Measurements from ENCODE around the gene NPY1R. TPM values are rescaled to one million over a fixed set of nuclear protein-coding genes. Genes with fewer than 3 reads are reported as not detected.

The NPY1R gene
- not detected for total RNA-seq
- polyA plus RNA-seq = not detected

GRCh38 chr4:163332526-163333406, at the start of gene NPY1R:
Gene NPY1R (minus strand): TSS chr4:163332596. CDS start chr4:163326554, 6,042 bp downstream.
- H3K4me3 ChIP-seq (ENCODE audit: low read length) = no peak within 1 kb of the TSS

DNA sequence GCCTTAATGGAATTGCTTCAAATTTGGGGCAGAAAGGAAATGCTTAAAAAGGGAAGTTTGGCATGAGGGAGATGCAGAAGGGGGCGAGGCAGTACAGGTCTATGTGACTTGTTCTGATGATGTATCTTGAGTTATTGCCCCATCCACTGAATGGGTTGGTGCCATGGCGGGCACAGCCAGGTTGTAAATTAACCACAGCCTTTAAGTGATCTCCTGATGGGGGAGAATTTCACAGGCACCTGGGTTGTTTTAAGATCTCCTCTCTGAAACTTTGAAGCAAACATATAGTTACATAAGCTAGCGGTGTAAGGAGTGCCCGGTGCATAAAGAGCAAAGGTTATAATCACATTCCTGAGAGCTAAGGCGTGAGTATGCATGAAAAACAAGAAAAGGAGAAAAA, 48.3 kb upstream of the NPY1R start:
- H3K36me3 ChIP-seq (ENCODE audit: insufficient read depth, low read length) = no peaks in the 10 kb centered on the region
- no peak overlapping the region for H3K27ac ChIP-seq (ENCODE audit: low read depth, low read length)
- no peaks in the 10 kb centered on the region for H3K9me3 ChIP-seq (ENCODE audit: low read length)
- Mint-ChIP-seq H3K27ac (no peak overlapping the region), H3K9me3 (no peaks in the 10 kb centered on the region), H3K4me3 (no peak overlapping the region), H3K4me1 (no peaks in the 10 kb centered on the region), H3K36me3 (no peaks in the 10 kb centered on the region), H3K27me3 (peaks cover 2 to 3% of the 10 kb centered on the region in 2 donors)
- DNase-seq = no peak
- no peaks in the 10 kb centered on the region for H3K27me3 ChIP-seq (ENCODE audit: insufficient read depth, low read length, poor library complexity, severe bottlenecking)
- no peak overlapping the region for H3K4me3 ChIP-seq (ENCODE audit: low read length)
- H3K4me1 ChIP-seq (ENCODE audit: insufficient read depth, low read length) = no peaks in the 10 kb centered on the region
- POLR2A ChIA-PET = no interaction called here
- CTCF ChIA-PET = no interaction called here

More at GRCh38 chr4:163332526-163333406, at the start of gene NPY1R:
- no peak within 1 kb of the TSS for H3K27ac ChIP-seq (ENCODE audit: low read depth, low read length)
- no peaks in the 10 kb centered on the region for H3K27me3 ChIP-seq (ENCODE audit: insufficient read depth, low read length, poor library complexity, severe bottlenecking)
- peak within 1 kb of the TSS in 6 of 7 donors; percentile 21 to 55 (median 35) for H3K4me3 Mint-ChIP-seq
- no peaks in the 10 kb centered on the region for H3K36me3 ChIP-seq (ENCODE audit: insufficient read depth, low read length)
- peaks cover 22 to 56% of the 10 kb centered on the region in 2 donors for H3K27me3 Mint-ChIP-seq
- POLR2A ChIA-PET = no interaction called here
- no peaks in the 10 kb centered on the region for H3K36me3 Mint-ChIP-seq
- H3K4me1 Mint-ChIP-seq = peaks cover 11 to 16% (median 11%) of the 10 kb centered on the region in 3 donors
- CTCF ChIA-PET = interaction anchor here (1.5 kb wide), 1 partner anchor 16 kb away, joined by 4 read pairs; no protein-coding TSS in a partner anchor
- H3K4me1 ChIP-seq (ENCODE audit: insufficient read depth, low read length) = peaks cover 4% of the 10 kb centered on the region
- H3K9me3 ChIP-seq (ENCODE audit: low read length) = no peaks in the 10 kb centered on the region
- H3K27ac Mint-ChIP-seq = no peak within 1 kb of the TSS
- DNase-seq = peak in 1 of 5 donors; percentile 6
- peaks cover 0 to 2% (median 0%) of the 10 kb centered on the region in 5 donors for H3K9me3 Mint-ChIP-seq

DNA sequence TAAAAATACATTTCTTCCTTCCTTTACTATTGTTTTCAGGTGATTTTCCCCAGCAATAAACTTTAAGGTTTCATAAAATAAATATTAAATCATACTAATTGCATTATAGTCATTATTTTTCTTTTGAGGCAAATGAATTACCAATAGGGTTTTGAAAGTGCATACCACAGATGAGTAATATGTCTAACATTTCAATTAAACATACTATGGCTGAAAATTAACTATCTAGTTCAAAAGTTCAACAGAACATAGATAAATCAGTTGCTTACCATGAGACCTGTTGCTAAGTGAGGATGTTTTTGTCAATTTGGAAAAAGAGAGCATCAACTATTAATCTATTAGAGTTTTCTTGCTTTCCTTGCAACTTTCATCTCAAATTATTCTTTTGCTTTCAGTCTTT, 46.3 kb upstream of the NPY1R start:
- H3K4me3 Mint-ChIP-seq = no peak overlapping the region
- POLR2A ChIA-PET = no interaction called here
- CTCF ChIA-PET = no interaction called here

DNA sequence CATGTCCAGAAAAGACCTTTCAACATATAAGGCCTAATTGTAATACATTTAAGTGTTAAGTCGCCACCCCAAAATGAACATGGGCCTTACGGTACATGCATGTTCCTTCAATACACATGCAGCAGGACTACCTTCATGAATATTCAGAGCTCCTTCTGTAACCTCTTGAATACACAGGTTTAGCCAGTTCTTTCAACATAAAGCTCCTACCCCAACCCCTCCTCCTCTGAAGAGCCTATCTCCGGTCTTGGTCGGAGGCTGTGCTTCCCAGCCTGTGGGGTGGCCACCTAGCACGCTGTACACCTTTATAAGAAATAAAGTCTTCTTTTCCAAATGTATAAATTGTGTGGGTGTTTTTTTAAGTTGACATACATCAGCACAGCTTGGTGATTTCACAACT, 39.6 kb upstream of the NPY1R start:
- H3K27me3 Mint-ChIP-seq = peaks cover 2 to 6% of the 10 kb centered on the region in 2 donors
- no peak overlapping the region for H3K4me3 Mint-ChIP-seq
- H3K4me1 Mint-ChIP-seq = no peaks in the 10 kb centered on the region
- H3K9me3 ChIP-seq (ENCODE audit: low read length) = no peaks in the 10 kb centered on the region
- no peaks in the 10 kb centered on the region for H3K4me1 ChIP-seq (ENCODE audit: insufficient read depth, low read length)
- H3K27me3 ChIP-seq (ENCODE audit: insufficient read depth, low read length, poor library complexity, severe bottlenecking) = no peaks in the 10 kb centered on the region
- POLR2A ChIA-PET = no interaction called here
- CTCF ChIA-PET = no interaction called here
- no peak overlapping the region for H3K27ac Mint-ChIP-seq
- H3K9me3 Mint-ChIP-seq = peaks cover 0 to 4% (median 0%) of the 10 kb centered on the region in 5 donors
- no peaks in the 10 kb centered on the region for H3K36me3 ChIP-seq (ENCODE audit: insufficient read depth, low read length)
- DNase-seq = no peak
- no peaks in the 10 kb centered on the region for H3K36me3 Mint-ChIP-seq
- H3K4me3 ChIP-seq (ENCODE audit: low read length) = no peak overlapping the region
- H3K27ac ChIP-seq (ENCODE audit: low read depth, low read length) = no peak overlapping the region

More for the DNA sequence above, 46.3 kb upstream of the NPY1R start:
- no peaks in the 10 kb centered on the region for H3K9me3 ChIP-seq (ENCODE audit: low read length)
- H3K27ac ChIP-seq (ENCODE audit: low read depth, low read length) = no peak overlapping the region
- H3K36me3 ChIP-seq (ENCODE audit: insufficient read depth, low read length) = no peaks in the 10 kb centered on the region
- Mint-ChIP-seq H3K36me3 (no peaks in the 10 kb centered on the region), H3K27ac (no peak overlapping the region), H3K27me3 (peaks cover 2 to 3% of the 10 kb centered on the region in 2 donors), H3K9me3 (no peaks in the 10 kb centered on the region), H3K4me1 (no peaks in the 10 kb centered on the region)
- no peak for DNase-seq
- no peaks in the 10 kb centered on the region for H3K27me3 ChIP-seq (ENCODE audit: insufficient read depth, low read length, poor library complexity, severe bottlenecking)
- no peak overlapping the region for H3K4me3 ChIP-seq (ENCODE audit: low read length)
- H3K4me1 ChIP-seq (ENCODE audit: insufficient read depth, low read length) = no peaks in the 10 kb centered on the region

DNA sequence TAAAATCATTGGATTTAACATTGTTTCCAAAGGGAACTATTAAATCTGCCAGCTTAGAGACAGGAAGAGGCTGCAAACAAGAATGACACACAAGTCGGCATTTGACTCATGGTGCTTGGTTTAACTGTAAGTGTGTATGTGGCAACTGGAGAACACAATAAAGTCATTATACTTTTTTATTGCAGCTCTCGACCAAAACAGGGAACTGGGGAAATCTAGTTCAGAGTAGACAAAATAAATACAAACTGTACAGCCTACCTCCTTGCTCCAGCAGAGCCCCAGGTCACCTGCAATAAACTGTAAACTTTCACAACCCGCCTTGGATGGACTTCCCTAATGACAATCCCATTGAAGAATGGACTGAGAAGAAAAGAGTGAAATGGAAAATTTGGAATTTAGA, 35.3 kb upstream of the NPY1R start:
- Mint-ChIP-seq H3K27ac (no peak overlapping the region), H3K9me3 (peaks cover 0 to 6% (median 2%) of the 10 kb centered on the region in 5 donors), H3K4me1 (no peaks in the 10 kb centered on the region), H3K36me3 (no peaks in the 10 kb centered on the region), H3K27me3 (peaks cover 4 to 13% of the 10 kb centered on the region in 2 donors), H3K4me3 (no peak overlapping the region)
- Histone ChIP-seq H3K9me3 (ENCODE audit: low read length) (no peaks in the 10 kb centered on the region), H3K4me1 (ENCODE audit: insufficient read depth, low read length) (no peaks in the 10 kb centered on the region), H3K36me3 (ENCODE audit: insufficient read depth, low read length) (no peaks in the 10 kb centered on the region), H3K4me3 (ENCODE audit: low read length) (no peak overlapping the region), H3K27me3 (ENCODE audit: insufficient read depth, low read length, poor library complexity, severe bottlenecking) (peaks cover 3% of the 10 kb centered on the region), H3K27ac (ENCODE audit: low read depth, low read length) (no peak overlapping the region)
- ChIA-PET CTCF (no interaction called here), POLR2A (no interaction called here)
- DNase-seq = no peak

GRCh38 chr4:163356104-163356503, 23.7 kb upstream of the NPY1R start:
- peaks cover 0 to 2% of the 10 kb centered on the region in 2 donors for H3K27me3 Mint-ChIP-seq
- no peaks in the 10 kb centered on the region for H3K4me1 ChIP-seq (ENCODE audit: insufficient read depth, low read length)
- no peaks in the 10 kb centered on the region for H3K36me3 Mint-ChIP-seq
- no peak for DNase-seq
- H3K4me3 ChIP-seq (ENCODE audit: low read length) = no peak overlapping the region
- ChIA-PET CTCF (interaction anchor here (1.7 kb wide), 1 partner anchor 18 kb away, joined by 3 read pairs; no protein-coding TSS in a partner anchor), POLR2A (no interaction called here)
- no peaks in the 10 kb centered on the region for H3K36me3 ChIP-seq (ENCODE audit: insufficient read depth, low read length)
- no peaks in the 10 kb centered on the region for H3K9me3 Mint-ChIP-seq
- H3K27ac ChIP-seq (ENCODE audit: low read depth, low read length) = no peak overlapping the region
- no peak overlapping the region for H3K4me3 Mint-ChIP-seq
- H3K27ac Mint-ChIP-seq = no peak overlapping the region
- H3K9me3 ChIP-seq (ENCODE audit: low read length) = no peaks in the 10 kb centered on the region
- H3K4me1 Mint-ChIP-seq = no peaks in the 10 kb centered on the region
- H3K27me3 ChIP-seq (ENCODE audit: insufficient read depth, low read length, poor library complexity, severe bottlenecking) = no peaks in the 10 kb centered on the region

- Histone ChIP-seq H3K27me3 (ENCODE audit: insufficient read depth, low read length, poor library complexity, severe bottlenecking) (no peaks in the 10 kb centered on the region), H3K36me3 (ENCODE audit: insufficient read depth, low read length) (no peaks in the 10 kb centered on the region), H3K9me3 (ENCODE audit: low read length) (no peaks in the 10 kb centered on the region), H3K4me3 (ENCODE audit: low read length) (no peak overlapping the region), H3K27ac (ENCODE audit: low read depth, low read length) (no peak overlapping the region), H3K4me1 (ENCODE audit: insufficient read depth, low read length) (no peaks in the 10 kb centered on the region)
- H3K27me3 Mint-ChIP-seq = peaks cover 4 to 8% of the 10 kb centered on the region in 2 donors
- no peak overlapping the region for H3K27ac Mint-ChIP-seq
- no peaks in the 10 kb centered on the region for H3K36me3 Mint-ChIP-seq
- no peak overlapping the region for H3K4me3 Mint-ChIP-seq
- H3K9me3 Mint-ChIP-seq = peaks cover 0 to 2% (median 0%) of the 10 kb centered on the region in 5 donors
- no peaks in the 10 kb centered on the region for H3K4me1 Mint-ChIP-seq
- DNase-seq = no peak
- ChIA-PET POLR2A (no interaction called here), CTCF (no interaction called here)
These were observed 20.7 kb upstream of the NPY1R start for GRCh38 chr4:163353054-163353453.

- CTCF ChIA-PET = no interaction called here
- no peak for DNase-seq
- H3K9me3 ChIP-seq (ENCODE audit: low read length) = no peaks in the 10 kb centered on the region
These were observed 18.3 kb upstream of the NPY1R start for GRCh38 chr4:163350672-163351071.

More at GRCh38 chr4:163350672-163351071, 18.3 kb upstream of the NPY1R start:
- H3K4me3 Mint-ChIP-seq = no peak overlapping the region
- H3K9me3 Mint-ChIP-seq = peaks cover 0 to 5% (median 0%) of the 10 kb centered on the region in 5 donors
- no peak overlapping the region for H3K27ac Mint-ChIP-seq
- H3K36me3 ChIP-seq (ENCODE audit: insufficient read depth, low read length) = no peaks in the 10 kb centered on the region
- no peaks in the 10 kb centered on the region for H3K27me3 ChIP-seq (ENCODE audit: insufficient read depth, low read length, poor library complexity, severe bottlenecking)
- peaks cover 8 to 19% of the 10 kb centered on the region in 2 donors for H3K27me3 Mint-ChIP-seq
- POLR2A ChIA-PET = no interaction called here
- H3K4me3 ChIP-seq (ENCODE audit: low read length) = no peak overlapping the region
- H3K4me1 ChIP-seq (ENCODE audit: insufficient read depth, low read length) = no peaks in the 10 kb centered on the region
- H3K4me1 Mint-ChIP-seq = no peaks in the 10 kb centered on the region
- no peaks in the 10 kb centered on the region for H3K36me3 Mint-ChIP-seq
- H3K27ac ChIP-seq (ENCODE audit: low read depth, low read length) = no peak overlapping the region

All from CD8-positive, alpha-beta memory T cell (primary cell).